ENCODE measurements around the gene HIVEP3. TPM values are rescaled to one million over a fixed set of nuclear protein-coding genes. Genes with fewer than 3 reads are reported as not detected.

The HIVEP3 gene
- total RNA-seq, 1 experiment from 2014 or later, result 0.55 TPM

- no peak for TF ChIP-seq E2F1 (CRISPR knock-in tag; IDR thresholded peaks at IDR 0.05)
- TF ChIP-seq ZNF232 (CRISPR knock-in tag; IDR thresholded peaks at IDR 0.05), result no peak
- no peak for TF ChIP-seq USF1 (CRISPR knock-in tag; IDR thresholded peaks at IDR 0.05)
- no peak for TF ChIP-seq ATF2 (CRISPR knock-in tag; IDR thresholded peaks at IDR 0.05; ENCODE audit: borderline replicate concordance, low read depth)
- no peak for TF ChIP-seq IRF2 (CRISPR knock-in tag; IDR thresholded peaks at IDR 0.05; ENCODE audit: borderline replicate concordance, low read depth)
- TF ChIP-seq KAT7 (CRISPR knock-in tag; IDR thresholded peaks at IDR 0.05; ENCODE audit: borderline replicate concordance), result no peak
- no peak for TF ChIP-seq ATF1 (CRISPR knock-in tag; IDR thresholded peaks at IDR 0.05)
- no peak for TF ChIP-seq JAZF1 (CRISPR knock-in tag; IDR thresholded peaks at IDR 0.05)
These were observed 370.8 kb downstream of the HIVEP3 start (continued) for GRCh38 chr1:41547781-41548560.

GRCh38 chr1:41547336-41547735 lies 371.4 kb downstream of the HIVEP3 start:
- DNase-seq (ENCODE audit: low spot score) (no peak), ATAC-seq (no peak)
- POLR2A ChIA-PET, result no interaction called here
- peaks cover 11% of the 10 kb centered on the region; the same call in 1 of the 2 replicates for H3K27me3 Mint-ChIP-seq (ENCODE audit: low read depth)
- CTCF ChIA-PET, result interaction anchor here (1.9 kb wide), 1 partner anchor 27 kb away, joined by 8 read pairs; no protein-coding TSS in a partner anchor
- no peaks in the 10 kb centered on the region for H3K36me3 Mint-ChIP-seq
- no peak overlapping the region for H3K4me3 Mint-ChIP-seq
- H3K27ac Mint-ChIP-seq, result no peak overlapping the region
- peaks cover 19% of the 10 kb centered on the region for H3K9me3 Mint-ChIP-seq
- no peak for TF ChIP-seq ZSCAN18 (CRISPR knock-in tag; IDR thresholded peaks at IDR 0.05)
- TF ChIP-seq GABPB1 (CRISPR knock-in tag; IDR thresholded peaks at IDR 0.05), result no peak
- TF ChIP-seq ZNF232 (CRISPR knock-in tag; IDR thresholded peaks at IDR 0.05), result no peak
- no peak for TF ChIP-seq TP53 (CRISPR knock-in tag; IDR thresholded peaks at IDR 0.05)
- no peak for TF ChIP-seq CREM (CRISPR knock-in tag; IDR thresholded peaks at IDR 0.05)
- no peak for TF ChIP-seq SOX15 (CRISPR knock-in tag; IDR thresholded peaks at IDR 0.05)
- no peak for TF ChIP-seq ZNF425 (CRISPR knock-in tag; conservative IDR thresholded peaks at IDR 0.05)
- no peak for TF ChIP-seq ZNF121 (CRISPR knock-in tag; IDR thresholded peaks at IDR 0.05)
- TF ChIP-seq ELF4 (CRISPR knock-in tag; IDR thresholded peaks at IDR 0.05; ENCODE audit: low read depth), result no peak
- no peak for TF ChIP-seq TEAD1 (CRISPR knock-in tag; IDR thresholded peaks at IDR 0.05)
- TF ChIP-seq ZNF281 (CRISPR knock-in tag; IDR thresholded peaks at IDR 0.05), result no peak
- H3K4me1 Mint-ChIP-seq, result no peaks in the 10 kb centered on the region

Data from WTC11 (cell line).